HepG2 (cell line): ENCODE data around the gene PCDHGB2. TPM values are rescaled to one million over a fixed set of nuclear protein-coding genes. Genes with fewer than 3 reads are reported as not detected.

Experiments used
- ATAC-seq: fragments of 200-7000 bp; cut with Tn5 transposase; 3 replicates; pipeline ENCODE4 v1.9.1; 2020; ENCODE audit warnings: mild to moderate bottlenecking, moderate library complexity
- Bru-seq: library from RNA; stranded (reverse); fragments of 400-500 nt; gene quantifications from one replicate; lab custom pipeline; 2021; lab: Mats Ljungman, UMichigan
- BruChase-seq, 2 experiments: library from RNA; stranded (reverse); fragments of 400-500 nt; gene quantifications; one replicate each; lab custom pipeline; 2021; lab: Mats Ljungman, UMichigan
- BruUV-seq: library from RNA; stranded (reverse); fragments of 400-500 nt; replicated peaks from 2 replicates; lab custom pipeline; 2021; lab: Mats Ljungman, UMichigan
- CTCF ChIA-PET: fragments of 300-600 bp; formaldehyde crosslinking; extraction: SDS; loops from one replicate; lab custom pipeline; 2021; ENCODE audit warnings: low total read pairs, inconsistent platforms, low intra/inter-chr PET ratio; lab: Yijun Ruan, JAX
- POLR2A ChIA-PET: fragments of 350-600 bp; sonication (Branson Sonifier 250); formaldehyde crosslinking; loops from one replicate; lab custom pipeline; 2020; ENCODE audit warnings: antibody characterized with exemption, inconsistent platforms; lab: Yijun Ruan, JAX
- DNase-seq: peaks from one replicate; pipeline ENCODE4 v3.0.0-alpha.2; 2015; ENCODE audit warnings: low spot score
- FAIRE-seq: peaks from 3 replicates; lab custom pipeline; 2011; peaks lifted over from hg19 to GRCh38; lab: Jason Lieb, UNC
- H2AFZ ChIP-seq: one replicate; pipeline ENCODE4 v1.6.1; 2011; ENCODE audit warnings: low read length, inconsistent platforms
- H3K27ac ChIP-seq: fragments of 300-600 bp; 3 replicates; pipeline ENCODE4 v1.8.0; 2011; ENCODE audit warnings: mixed run types, mild to moderate bottlenecking, mixed read lengths, low read length, inconsistent platforms; ENCODE audit not compliant: insufficient read depth; ENCODE audit errors: extremely low read length
- H3K27me3 ChIP-seq, 2 experiments: fragments of 200-600 bp in 1 of 2; 2 replicates in 1 of 2; 3 replicates in 1 of 2; pipeline versions ENCODE4 v1.6.0 to v1.8.0; 2011; ENCODE audit warnings: low read length in 2 of 2, mild to moderate bottlenecking in 2 of 2, moderate library complexity in 2 of 2, inconsistent platforms in 1 of 2; ENCODE audit not compliant: insufficient read depth in 2 of 2, control insufficient read depth in 1 of 2
- H3K36me3 ChIP-seq, 2 experiments: fragments of 200-600 bp in 1 of 2; replicated peaks in 1 of 2; 2 replicates in 1 of 2; 3 replicates in 1 of 2; pipeline versions ENCODE4 v1.5.1 to v1.8.0; 2011; ENCODE audit warnings: low read length in 2 of 2, inconsistent platforms in 1 of 2; ENCODE audit not compliant: insufficient read depth in 2 of 2, control insufficient read depth in 1 of 2
- H3K4me1 ChIP-seq: 2 replicates; pipeline ENCODE4 v1.5.1; 2012; ENCODE audit warnings: low read length, inconsistent platforms; ENCODE audit not compliant: insufficient read depth
- H3K4me2 ChIP-seq: 2 replicates; pipeline ENCODE4 v1.6.0; 2011; ENCODE audit warnings: low read depth, low read length, inconsistent platforms
- H3K4me3 ChIP-seq, 3 experiments: fragments of 200-600 bp in 1 of 3; sonication (generic), shearing (Covaris generic) in 1 of 3; replicated peaks in 1 of 3; 2 replicates each; pipeline ENCODE4 v1.5.1; 2011 to 2016; ENCODE audit warnings: low read length in 3 of 3, inconsistent platforms in 2 of 3, low read depth in 2 of 3, mild to moderate bottlenecking in 2 of 3, control low read depth in 1 of 3, mixed read lengths in 1 of 3; ENCODE audit not compliant: insufficient read depth in 1 of 3
- H3K79me2 ChIP-seq: one replicate; pipeline ENCODE4 v1.6.1; 2011; ENCODE audit warnings: low read length, inconsistent platforms; ENCODE audit not compliant: insufficient read depth
- H3K9ac ChIP-seq: 2 replicates; pipeline ENCODE4 v1.6.0; 2011; ENCODE audit warnings: mild to moderate bottlenecking, low read depth, low read length, inconsistent platforms; ENCODE audit not compliant: insufficient read depth
- H3K9me3 ChIP-seq: 2 replicates; pipeline ENCODE4 v1.5.1; 2012; ENCODE audit warnings: mild to moderate bottlenecking, low read length
- H4K20me1 ChIP-seq: 2 replicates; pipeline ENCODE4 v1.6.0; 2011; ENCODE audit warnings: inconsistent platforms, mild to moderate bottlenecking, low read length, moderate library complexity; ENCODE audit not compliant: insufficient read depth
- ASH2L ChIP-seq: fragments of 300-600, 200-600 bp; sonication (generic); IDR thresholded peaks from 2 replicates; pipeline ENCODE4 v1.7.0; 2017; ENCODE audit warnings: low read depth, mild to moderate bottlenecking, moderate library complexity, mixed read lengths, low read length; ENCODE audit not compliant: insufficient read length
- ELF3 ChIP-seq: IDR thresholded peaks from 2 replicates; pipeline ENCODE4 v1.6.1; 2016; ENCODE audit warnings: missing genetic modification reagents, missing compliant biosample characterization
- GABPB1 ChIP-seq: IDR thresholded peaks from 2 replicates; pipeline ENCODE4 v1.6.1; 2016; ENCODE audit warnings: mild to moderate bottlenecking, missing genetic modification reagents, moderate library complexity, missing compliant biosample characterization
- GLI4 ChIP-seq: sonication (generic); formaldehyde crosslinking; IDR thresholded peaks from 2 replicates; pipeline ENCODE4 v1.5.1; 2020; ENCODE audit warnings: missing genetic modification reagents, mild to moderate bottlenecking, moderate library complexity, borderline replicate concordance
- MAFG ChIP-seq: sonication (generic); formaldehyde crosslinking; IDR thresholded peaks from 2 replicates; pipeline ENCODE4 v1.5.1; 2020; ENCODE audit warnings: mild to moderate bottlenecking, missing genetic modification reagents
- MBD4 ChIP-seq: IDR thresholded peaks from 2 replicates; pipeline ENCODE4 v1.6.1; 2012; ENCODE audit warnings: low read length, inconsistent platforms, borderline replicate concordance
- MIER2 ChIP-seq: IDR thresholded peaks from 2 replicates; pipeline ENCODE4 v1.6.1; 2016; ENCODE audit warnings: missing biosample characterization, missing genetic modification reagents
- NCOA1 ChIP-seq: sonication (generic); formaldehyde crosslinking; IDR thresholded peaks from 2 replicates; pipeline ENCODE4 v1.9.0; 2021; ENCODE audit warnings: missing genetic modification reagents
- NR2F2 ChIP-seq: IDR thresholded peaks from 2 replicates; pipeline ENCODE4 v1.6.1; 2012; ENCODE audit warnings: low read depth, inconsistent platforms, borderline replicate concordance
- POLR2A ChIP-seq, 2 experiments: IDR thresholded peaks; 2 replicates each; pipeline ENCODE4 v1.6.1; 2011; ENCODE audit warnings: low read depth in 2 of 2, low read length in 2 of 2, mild to moderate bottlenecking in 1 of 2, moderate library complexity in 1 of 2; ENCODE audit not compliant: insufficient read depth in 1 of 2
- SATB2 ChIP-seq: sonication (generic); formaldehyde crosslinking; IDR thresholded peaks from 2 replicates; pipeline ENCODE4 v1.5.0; 2020; ENCODE audit warnings: missing genetic modification reagents
- SCMH1 ChIP-seq: sonication (generic); formaldehyde crosslinking; IDR thresholded peaks from 2 replicates; pipeline ENCODE4 v1.9.0; 2021; ENCODE audit warnings: missing genetic modification reagents, mild to moderate bottlenecking, borderline replicate concordance
- STAG1 ChIP-seq: sonication (generic); formaldehyde crosslinking; IDR thresholded peaks from 2 replicates; pipeline ENCODE4 v1.4.0; 2020; ENCODE audit warnings: missing genetic modification reagents
- ZNF24 ChIP-seq: fragments of 450-650 bp; IDR thresholded peaks from 2 replicates; pipeline ENCODE4 v1.6.1; 2017; ENCODE audit warnings: antibody characterized with exemption, mild to moderate bottlenecking
- ZNF7 ChIP-seq: IDR thresholded peaks from 2 replicates; pipeline ENCODE4 v1.6.1; 2016; ENCODE audit warnings: missing biosample characterization, missing genetic modification reagents
- WGBS: methylation state at CpG from one replicate; pipeline ENCODE4 v1.1.6; 2017; ENCODE audit warnings: low lambda C conversion rate; 5-methylcytosine and 5-hydroxymethylcytosine counted together
- in situ Hi-C: cut with HindIII; loops from 2 replicates; pipeline ENCODE4 v1.10.0; 2017; ENCODE audit warnings: low pct_unique_long_range_greater_than_20kb; ENCODE audit not compliant: extremely low pct_ligation_motif_present
- intact Hi-C: fragments of 100-400 bp; cut with micrococcal nuclease; formaldehyde crosslinking; loops from one replicate; pipeline ENCODE4 v1.10.0; 2022; ENCODE audit not compliant: unreplicated experiment
- long read RNA-seq, 2 experiments: library from RNA in 1 of 2; library from polyadenylated mRNA in 1 of 2; stranded (forward) in 1 of 2; unstranded in 1 of 2; transcript quantifications; one replicate each; pipeline ENCODE4 v2.0.0, GENCODE V29; 2019 to 2022
- polyA minus RNA-seq, 3 experiments: library from RNA; depleted of rRNA, polyadenylated mRNA; stranded (reverse); fragments of >200 nt; gene quantifications; 2 replicates each; pipeline ENCODE4 v1.2.3, GENCODE V29; 2011; ENCODE audit warnings: low replicate concordance in 1 of 3
- polyA plus RNA-seq, 8 experiments: library from polyadenylated mRNA; depleted of rRNA in 3 of 8; stranded (reverse) in 7 of 8; unstranded in 1 of 8; fragments of >200 nt; fragmentation: Illumina TruSeq in 4 of 8; extraction: Trizol in 4 of 8; gene quantifications; 2 replicates each; pipeline versions ENCODE4 v1.2.1 to v1.2.3, GENCODE V29; 2011 to 2016; ENCODE audit warnings: low read depth in 4 of 8, missing spikeins in 1 of 8, mixed read lengths in 1 of 8; ENCODE audit not compliant: insufficient read depth in 1 of 8
- total RNA-seq, 5 experiments: library from RNA; depleted of rRNA; stranded (reverse); fragments of >200 nt; fragmentation: Illumina TruSeq; extraction: Trizol; gene quantifications; 2 replicates each; pipeline ENCODE4 v1.2.3, GENCODE V29; 2016; ENCODE audit warnings: low read depth in 1 of 5
- TF ChIP-seq, protein P1 (sequence below): sonication (generic); formaldehyde crosslinking; IDR thresholded peaks from 2 replicates; pipeline ENCODE4 v1.4.0; 2020; ENCODE audit warnings: mild to moderate bottlenecking, missing genetic modification reagents
- TF ChIP-seq, protein P2 (sequence below): sonication (generic); formaldehyde crosslinking; IDR thresholded peaks from 2 replicates; pipeline ENCODE4 v1.5.0; 2020; ENCODE audit warnings: mild to moderate bottlenecking, missing genetic modification reagents, moderate library complexity

The PCDHGB2 gene
- total RNA-seq (2016; rRNA removed; fragmentation: Illumina TruSeq; extraction: Trizol): 0.64 and 0.77 TPM in 2 replicates
- total RNA-seq (2016; cell fraction: cytosol; rRNA removed; fragmentation: Illumina TruSeq; extraction: Trizol; ENCODE audit: low read depth): 0.09 TPM in 1 of 2 replicates, not detected in the other
- total RNA-seq (2016; cell fraction: insoluble cytoplasmic fraction; rRNA removed; fragmentation: Illumina TruSeq; extraction: Trizol): 0.33 and 0.63 TPM in 2 replicates
- 0.12 TPM in 1 of 2 replicates, not detected in the other for total RNA-seq (2016; cell fraction: membrane; rRNA removed; fragmentation: Illumina TruSeq; extraction: Trizol)
- total RNA-seq (2016; cell fraction: nucleus; rRNA removed; fragmentation: Illumina TruSeq; extraction: Trizol): 2.3 and 2.7 TPM in 2 replicates
- 0.80 and 0.82 TPM in 2 replicates for polyA plus RNA-seq (2011; rRNA removed)
- 0.46 and 0.62 TPM in 2 replicates for polyA plus RNA-seq (2011; cell fraction: cytosol; rRNA removed)
- polyA plus RNA-seq (2011; cell fraction: nucleus; rRNA removed): 2.3 and 2.5 TPM in 2 replicates
- 0.59 and 0.66 TPM in 2 replicates for polyA plus RNA-seq (2012)
- polyA plus RNA-seq (2016; cell fraction: cytosol; fragmentation: Illumina TruSeq; extraction: Trizol; ENCODE audit: low read depth): not detected in 2 replicates
- polyA plus RNA-seq (2016; cell fraction: insoluble cytoplasmic fraction; fragmentation: Illumina TruSeq; extraction: Trizol; ENCODE audit: low read depth): 0.23 TPM in 2 replicates
- polyA plus RNA-seq (2016; cell fraction: membrane; fragmentation: Illumina TruSeq; extraction: Trizol; ENCODE audit: low read depth): 0.03 TPM in 1 of 2 replicates, not detected in the other
- 1.1 and 1.4 TPM in 2 replicates for polyA plus RNA-seq (2016; cell fraction: nucleus; fragmentation: Illumina TruSeq; extraction: Trizol; ENCODE audit: insufficient read depth, low read depth)
- 0.05 and 6.3 TPM in 2 replicates for polyA minus RNA-seq (2011; rRNA and poly(A)+ RNA removed; ENCODE audit: low replicate concordance)
- 1.5 TPM in 2 replicates for polyA minus RNA-seq (2011; cell fraction: cytosol; rRNA and poly(A)+ RNA removed)
- polyA minus RNA-seq (2011; cell fraction: nucleus; rRNA and poly(A)+ RNA removed): 15.2 TPM in 2 replicates
- Bru-seq, nascent RNA: percentile 50 among the genes with signal in this experiment
- percentile 71 among the genes with signal in this experiment for BruChase-seq, experiment 1, labeled RNA remaining after a 6-hour chase
- BruChase-seq, experiment 2, labeled RNA remaining after a 2-hour chase: percentile 68 among the genes with signal in this experiment
- long read RNA-seq, experiment 1: 0 reads
- long read RNA-seq, experiment 2, full-length matches to known transcripts: 1 of 1 reads
- long read RNA-seq, experiment 2, partial matches to known transcripts: 0 of 1 reads
- long read RNA-seq, experiment 2, other reads (novel, unspliced or antisense): 0 of 1 reads

DNA sequence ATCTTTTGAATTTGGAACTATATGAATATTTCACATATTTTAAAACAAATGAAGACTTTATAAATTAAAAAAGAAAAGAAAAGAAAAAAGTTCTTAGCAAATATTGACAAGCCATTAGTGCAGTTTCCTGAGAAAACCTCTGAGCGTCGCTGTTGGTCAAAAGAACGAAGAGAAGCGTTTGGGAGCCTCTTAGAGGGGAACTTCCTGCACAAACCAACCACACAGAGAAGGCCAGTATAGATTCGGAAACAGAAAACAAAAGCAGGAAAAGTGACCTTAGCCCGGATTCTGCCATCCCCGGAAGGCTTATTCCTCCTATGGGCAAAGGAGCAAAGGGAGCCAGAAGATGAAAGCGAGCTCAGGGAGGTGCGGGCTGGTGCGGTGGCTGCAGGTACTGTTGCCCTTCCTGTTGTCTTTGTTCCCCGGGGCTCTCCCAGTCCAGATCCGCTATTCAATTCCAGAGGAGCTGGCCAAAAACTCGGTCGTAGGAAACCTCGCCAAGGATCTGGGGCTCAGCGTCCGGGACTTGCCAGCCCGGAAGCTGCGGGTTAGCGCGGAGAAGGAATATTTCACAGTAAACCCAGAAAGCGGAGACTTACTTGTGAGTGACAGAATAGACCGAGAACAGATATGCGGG lies at the start of gene PCDHGB2:
Gene PCDHGB2 (plus strand): TSS at position 205 of the 637 bp plus-strand sequence. CDS start 142 bp downstream, at position 347.
- ATAC-seq (peak; percentile 78), FAIRE-seq (no peak), DNase-seq (peak; percentile 48)
- peak within 1 kb of the TSS; percentile 48 for H2AFZ ChIP-seq
- H3K9ac ChIP-seq: peak within 1 kb of the TSS; percentile 44
- in situ Hi-C loops: loop anchor here (10.0 kb wide), 1 partner anchor 165 kb away; no protein-coding TSS in a partner anchor
- WGBS: 41% methylated on average over 23 of the region's 24 CpGs
- no peaks in the 10 kb centered on the region for H3K4me1 ChIP-seq
- CTCF ChIA-PET: interaction anchor here (1.6 to 1.8 kb wide), 3 partner anchors 165 to 204 kb away, joined by 5 to 10 read pairs (median 7); no protein-coding TSS in a partner anchor
- TSS peak; percentile 64 for BruUV-seq
- peaks cover 47% of the 10 kb centered on the region for H3K9me3 ChIP-seq
- no peak within 1 kb of the TSS for H3K27ac ChIP-seq
- intact Hi-C loops: loop anchor here (2.0 to 10.0 kb wide), 2 partner anchors 165 to 205 kb away; no protein-coding TSS in a partner anchor
- POLR2A ChIA-PET: interaction anchor here (0.8 kb wide), 1 partner anchor 204 kb away, joined by 4 read pairs; no protein-coding TSS in a partner anchor
- no peaks in the 10 kb centered on the region for H3K36me3 ChIP-seq
- no peaks in the 10 kb centered on the region for H3K27me3 ChIP-seq
- peak within 1 kb of the TSS; percentile 31 for H3K4me2 ChIP-seq
- no peaks in the 10 kb centered on the region for H4K20me1 ChIP-seq
- H3K4me3 ChIP-seq: peak within 1 kb of the TSS; percentile 17 to 63 (median 50); a peak in 5 of 6 replicates
- no peaks in the 10 kb centered on the region for H3K79me2 ChIP-seq
- TF ChIP-seq ZNF7 (CRISPR knock-in tag) (no peak), NCOA1 (CRISPR knock-in tag) (no peak), NR2F2 (no peak), ELF3 (peak; percentile 27; the same call in 1 of the 2 replicates), GABPB1 (no peak), MAFG (CRISPR knock-in tag) (no peak), GLI4 (CRISPR knock-in tag) (no peak), ZNF24 (no peak), MIER2 (no peak), STAG1 (CRISPR knock-in tag) (peak; percentile 57), ASH2L (no peak), MBD4 (no peak), SATB2 (no peak), SCMH1 (CRISPR knock-in tag) (no peak), POLR2A (IDR thresholded peaks at IDR 0.05; ENCODE audit: insufficient read depth in 1 of 2, low read depth in 2 of 2, low read length in 2 of 2) (no peak)
- TF ChIP-seq, protein P1, sequence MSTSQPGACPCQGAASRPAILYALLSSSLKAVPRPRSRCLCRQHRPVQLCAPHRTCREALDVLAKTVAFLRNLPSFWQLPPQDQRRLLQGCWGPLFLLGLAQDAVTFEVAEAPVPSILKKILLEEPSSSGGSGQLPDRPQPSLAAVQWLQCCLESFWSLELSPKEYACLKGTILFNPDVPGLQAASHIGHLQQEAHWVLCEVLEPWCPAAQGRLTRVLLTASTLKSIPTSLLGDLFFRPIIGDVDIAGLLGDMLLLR (CRISPR knock-in tag): no peak
- TF ChIP-seq, protein P2, sequence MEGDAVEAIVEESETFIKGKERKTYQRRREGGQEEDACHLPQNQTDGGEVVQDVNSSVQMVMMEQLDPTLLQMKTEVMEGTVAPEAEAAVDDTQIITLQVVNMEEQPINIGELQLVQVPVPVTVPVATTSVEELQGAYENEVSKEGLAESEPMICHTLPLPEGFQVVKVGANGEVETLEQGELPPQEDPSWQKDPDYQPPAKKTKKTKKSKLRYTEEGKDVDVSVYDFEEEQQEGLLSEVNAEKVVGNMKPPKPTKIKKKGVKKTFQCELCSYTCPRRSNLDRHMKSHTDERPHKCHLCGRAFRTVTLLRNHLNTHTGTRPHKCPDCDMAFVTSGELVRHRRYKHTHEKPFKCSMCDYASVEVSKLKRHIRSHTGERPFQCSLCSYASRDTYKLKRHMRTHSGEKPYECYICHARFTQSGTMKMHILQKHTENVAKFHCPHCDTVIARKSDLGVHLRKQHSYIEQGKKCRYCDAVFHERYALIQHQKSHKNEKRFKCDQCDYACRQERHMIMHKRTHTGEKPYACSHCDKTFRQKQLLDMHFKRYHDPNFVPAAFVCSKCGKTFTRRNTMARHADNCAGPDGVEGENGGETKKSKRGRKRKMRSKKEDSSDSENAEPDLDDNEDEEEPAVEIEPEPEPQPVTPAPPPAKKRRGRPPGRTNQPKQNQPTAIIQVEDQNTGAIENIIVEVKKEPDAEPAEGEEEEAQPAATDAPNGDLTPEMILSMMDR: peak; percentile 62
